GM21390 (cell line): ENCODE data around the gene TRPT1.

Experiments used
- ATAC-seq: cut with Tn5 transposase; IDR thresholded peaks from one replicate; pipeline ENCODE4 v1.9.1; 2021; ENCODE audit not compliant: unreplicated experiment

TRPT1 gene

GRCh38 chr11:64231546-64231945 is 5.6 kb upstream of the TRPT1 start:
- ATAC-seq = no peak

GRCh38 chr11:64230985-64231365 is 5.0 kb upstream of the TRPT1 start:
- ATAC-seq = no peak

GRCh38 chr11:64230171-64230984 is 4.4 kb upstream of the TRPT1 start, which contains the start of gene DNAJC4:
Gene DNAJC4 (plus strand): TSS chr11:64230548. CDS start chr11:64230855, 307 bp downstream.
- ATAC-seq = peak; percentile 38

GRCh38 chr11:64229744-64230170 is 3.8 kb upstream of the TRPT1 start:
- ATAC-seq = no peak

GRCh38 chr11:64229090-64229743 is 3.2 kb upstream of the TRPT1 start:
- no peak for ATAC-seq

GRCh38 chr11:64227405-64227956 is 1.5 kb upstream of the TRPT1 start:
- ATAC-seq = no peak

- peak; percentile 26 for ATAC-seq
These were observed 593 bp upstream of the TRPT1 start for GRCh38 chr11:64226507-64227051.

- ATAC-seq = no peak
These were observed 937 bp downstream of the TRPT1 start for GRCh38 chr11:64224891-64225607.

- no peak for ATAC-seq
These were observed 1.7 kb downstream of the TRPT1 start for GRCh38 chr11:64224151-64224890.

- ATAC-seq = no peak
These were observed 2.9 kb downstream of the TRPT1 start for GRCh38 chr11:64223001-64223651.

- no peak for ATAC-seq
These were observed 3.4 kb downstream of the TRPT1 start for GRCh38 chr11:64222651-64223000.

- no peak for ATAC-seq
These were observed 5.2 kb downstream of the TRPT1 start for GRCh38 chr11:64220798-64221197.

- no peak for ATAC-seq
These were observed 5.7 kb downstream of the TRPT1 start for GRCh38 chr11:64220271-64220670.

- ATAC-seq = no peak
These were observed 6.2 kb downstream of the TRPT1 start for GRCh38 chr11:64219755-64220154.

- no peak for ATAC-seq
These were observed 6.7 kb downstream of the TRPT1 start for GRCh38 chr11:64219354-64219684.

- no peak for ATAC-seq
These were observed 7.2 kb downstream of the TRPT1 start for GRCh38 chr11:64218628-64219353.

- no peak for ATAC-seq
These were observed 9.1 kb downstream of the TRPT1 start for GRCh38 chr11:64216879-64217278.

GRCh38 chr11:64211181-64211872 is 14.7 kb downstream of the TRPT1 start:
- no peak for ATAC-seq
